NK-92 treated with Interleukin-12 subunit alpha and Interleukin-12 subunit beta, amount 100 ng/mL, for 24 hours (cell line): ENCODE data around the gene KRTAP13-2.

ENCODE experiments used
- DNase-seq: peaks from one replicate; lab custom pipeline; 2025; lab: John Stamatoyannopoulos, UW

KRTAP13-2 gene

DNA sequence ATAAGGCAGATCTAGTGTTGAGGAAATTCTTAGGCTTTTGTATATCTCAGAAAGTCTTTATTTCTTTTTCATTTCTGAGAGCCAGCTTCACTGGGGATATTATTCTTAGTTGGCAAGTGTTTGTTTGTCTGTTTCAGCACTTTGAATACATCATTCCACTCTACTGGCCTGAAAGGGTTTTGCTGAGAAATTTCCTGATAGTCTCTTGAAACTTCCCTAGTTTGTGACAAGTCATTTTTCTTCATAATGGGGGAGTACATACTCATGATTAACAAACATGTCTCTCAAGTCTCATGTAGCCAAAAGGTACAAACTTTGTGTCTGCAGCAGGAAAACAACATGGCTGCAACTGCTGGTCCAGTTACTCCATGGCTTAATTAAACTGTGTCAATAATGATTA lies 45.7 kb downstream of the KRTAP13-2 start:
- no peak for DNase-seq
